ENCODE results near the gene TRIM71.

TRIM71 gene

GRCh38 chr3:32946973-32947788, 129.4 kb downstream of the TRIM71 start:
- no peak for DNase-seq
